Activated naive CD4-positive, alpha-beta T cell treated with anti-CD3 and anti-CD28 coated beads, Interleukin-2, amount 50 U/mL, for 72 hours (primary cell): ENCODE measurements around the gene EIF5AL1. TPM values are rescaled to one million over a fixed set of nuclear protein-coding genes. Genes with fewer than 3 reads are reported as not detected.

Experiments used
- ATAC-seq, 2 donors: fragments of 150-1000 bp; cut with Tn5 transposase; 2 replicates each; pipeline ENCODE4 v1.10.0; 2021; ENCODE audit warnings: mild to moderate bottlenecking in 2 of 2, moderate library complexity in 2 of 2
- DNase-seq, 2 donors: peaks; one replicate each; pipeline ENCODE4 v3.0.0; 2021 to 2022; ENCODE audit warnings: low spot score in 2 of 2
- H3K27ac Mint-ChIP-seq, 2 donors: one replicate each; pipeline ENCODE4 v1.8.0; 2022; ENCODE audit warnings: mild to moderate bottlenecking in 2 of 2, mixed read lengths in 2 of 2
- H3K36me3 Mint-ChIP-seq, 2 donors: one replicate each; pipeline ENCODE4 v1.8.0; 2022; ENCODE audit warnings: mixed read lengths in 2 of 2
- H3K9me3 Mint-ChIP-seq, 2 donors: one replicate each; pipeline ENCODE4 v1.8.0; 2022; ENCODE audit warnings: mixed read lengths in 2 of 2
- total RNA-seq, 2 donors: library from RNA; stranded (reverse); gene quantifications; one replicate each; pipeline ENCODE4 v1.2.3, GENCODE V29; 2022

The EIF5AL1 gene
- total RNA-seq, 2 donors from 2014 or later, result 0.07 to 0.16 TPM

GRCh38 chr10:79562135-79562756 lies 49.9 kb downstream of the EIF5AL1 start:
- ATAC-seq (peak; percentile 59 to 91), DNase-seq (peak in 1 of 2 donors; percentile 75)
- no peaks in the 10 kb centered on the region for H3K36me3 Mint-ChIP-seq
- H3K9me3 Mint-ChIP-seq, result no peaks in the 10 kb centered on the region
- H3K27ac Mint-ChIP-seq, result no peak overlapping the region

DNA sequence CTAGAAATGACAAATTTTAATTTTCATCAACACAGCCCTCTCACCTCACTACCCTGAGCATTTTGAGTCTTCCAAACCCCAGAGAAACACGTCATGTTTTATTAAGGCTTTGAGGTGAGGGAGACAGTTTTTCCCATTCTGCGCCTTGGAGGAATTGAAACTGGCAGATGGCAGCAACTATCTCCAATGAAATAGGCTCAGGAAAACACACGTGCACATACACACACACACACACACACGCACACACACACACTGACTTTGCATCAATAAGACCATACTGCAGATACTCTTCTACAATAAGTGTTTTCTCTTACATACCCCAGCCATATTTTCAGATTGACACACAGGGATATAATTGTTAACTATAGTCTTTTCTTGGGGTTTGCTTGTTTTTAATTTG lies 51.1 kb downstream of the EIF5AL1 start:
- DNase-seq (no peak), ATAC-seq (no peak)
- H3K9me3 Mint-ChIP-seq, result no peaks in the 10 kb centered on the region
- no peak overlapping the region for H3K27ac Mint-ChIP-seq
- no peaks in the 10 kb centered on the region for H3K36me3 Mint-ChIP-seq

Other genes with a start within 250 kb of the EIF5AL1 start
- 100 to 1,000 TPM in 1 of 2 donors, 10 to 100 TPM in 1; 60.2 to 144 TPM for gene PPIF, start 165.1 kb upstream of the EIF5AL1 start, total RNA-seq
- gene ZCCHC24, start 66.9 kb upstream of the EIF5AL1 start, total RNA-seq, result under 1 TPM; 0.43 to 0.74 TPM
- gene SFTPA2, start 47.9 kb downstream of the EIF5AL1 start, total RNA-seq, result not detected
- gene SFTPA1, start 98.4 kb downstream of the EIF5AL1 start, total RNA-seq, result not detected
- gene NUTM2B, start 190.7 kb downstream of the EIF5AL1 start, total RNA-seq, result under 1 TPM; 0.11 to 0.68 TPM